ENCODE measurements around the gene ZNHIT2. TPM values are rescaled to one million over a fixed set of nuclear protein-coding genes. Genes with fewer than 3 reads are reported as not detected.
"Not testable (repeated sequence)": the region's sequence is repeated elsewhere in the genome, so short reads cannot be mapped to it uniquely, and the experiment has no call there.

The ZNHIT2 gene
- total RNA-seq, 1 experiment from 2014 or later, result 27.4 TPM

GRCh38 chr11:65120831-65121230 lies 3.3 kb upstream of the ZNHIT2 start:
- no peaks in the 10 kb centered on the region for H3K9me3 ChIP-seq (ENCODE audit: low read depth, low read length, poor library complexity, severe bottlenecking)
- no peaks in the 10 kb centered on the region for H3K27me3 ChIP-seq (replicated peaks; ENCODE audit: insufficient read depth, low read depth, low read length, poor library complexity)
- peak overlapping the region; percentile 89 for H3K4me3 ChIP-seq (ENCODE audit: low read depth, low read length, poor library complexity, severe bottlenecking)
- no peak for TF ChIP-seq EZH2 (IDR thresholded peaks at IDR 0.05; ENCODE audit: borderline replicate concordance, low read depth, low read length, poor library complexity, severe bottlenecking)
- TF ChIP-seq CTCF (conservative IDR thresholded peaks at IDR 0.05; ENCODE audit: low read depth, low read length), result no peak
- no peak for DNase-seq (ENCODE audit: low spot score)
- intact Hi-C loops (cut with micrococcal nuclease; ENCODE audit: unreplicated experiment), result no loop called here
- POLR2A ChIA-PET (ENCODE audit: low non-redundant PET), result no interaction called here
- peaks cover 55% of the 10 kb centered on the region for H3K36me3 ChIP-seq (ENCODE audit: insufficient read depth, low read length, poor library complexity, severe bottlenecking)
- no TSS peak for BruUV-seq (replicated peaks)
- H3K27ac ChIP-seq (ENCODE audit: low read depth, low read length, poor library complexity, severe bottlenecking), result peak overlapping the region; percentile 83
- CTCF ChIA-PET, result no interaction called here
- H3K4me1 ChIP-seq (ENCODE audit: insufficient read depth, low read length, poor library complexity, severe bottlenecking), result peaks cover 19% of the 10 kb centered on the region

GRCh38 chr11:65119670-65119995 lies 2.1 kb upstream of the ZNHIT2 start:
- DNase-seq (ENCODE audit: low spot score), result no peak
- BruUV-seq (replicated peaks), result no TSS peak
- Histone ChIP-seq H3K27me3 (replicated peaks; ENCODE audit: insufficient read depth, low read depth, low read length, poor library complexity) (no peaks in the 10 kb centered on the region), H3K9me3 (ENCODE audit: low read depth, low read length, poor library complexity, severe bottlenecking) (no peaks in the 10 kb centered on the region), H3K4me1 (ENCODE audit: insufficient read depth, low read length, poor library complexity, severe bottlenecking) (peaks cover 20% of the 10 kb centered on the region), H3K4me3 (ENCODE audit: low read depth, low read length, poor library complexity, severe bottlenecking) (no peak overlapping the region), H3K27ac (ENCODE audit: low read depth, low read length, poor library complexity, severe bottlenecking) (no peak overlapping the region), H3K36me3 (ENCODE audit: insufficient read depth, low read length, poor library complexity, severe bottlenecking) (peaks cover 43% of the 10 kb centered on the region)
- intact Hi-C loops (cut with micrococcal nuclease; ENCODE audit: unreplicated experiment), result loop anchor here (5.0 to 10.0 kb wide), 3 partner anchors 92 to 335 kb away; partner anchors contain the start of gene SNX15
- ChIA-PET POLR2A (ENCODE audit: low non-redundant PET) (no interaction called here), CTCF (no interaction called here)
- TF ChIP-seq CTCF (conservative IDR thresholded peaks at IDR 0.05; ENCODE audit: low read depth, low read length) (no peak), EZH2 (IDR thresholded peaks at IDR 0.05; ENCODE audit: borderline replicate concordance, low read depth, low read length, poor library complexity, severe bottlenecking) (no peak)

GRCh38 chr11:65118891-65119669 lies 1.6 kb upstream of the ZNHIT2 start:
- intact Hi-C loops (cut with micrococcal nuclease; ENCODE audit: unreplicated experiment), result loop anchor here (5.0 to 10.0 kb wide), 3 partner anchors 92 to 334 kb away; partner anchors contain the start of gene SNX15
- DNase-seq (ENCODE audit: low spot score); H3K27me3 ChIP-seq (replicated peaks; ENCODE audit: insufficient read depth, low read depth, low read length, poor library complexity); H3K4me3 ChIP-seq (ENCODE audit: low read depth, low read length, poor library complexity, severe bottlenecking); H3K9me3 ChIP-seq (ENCODE audit: low read depth, low read length, poor library complexity, severe bottlenecking); CTCF ChIA-PET; BruUV-seq (replicated peaks); POLR2A ChIA-PET (ENCODE audit: low non-redundant PET); H3K27ac ChIP-seq (ENCODE audit: low read depth, low read length, poor library complexity, severe bottlenecking): not testable (repeated sequence)
- Histone ChIP-seq H3K36me3 (ENCODE audit: insufficient read depth, low read length, poor library complexity, severe bottlenecking) (peaks cover 41% of the 10 kb centered on the region), H3K4me1 (ENCODE audit: insufficient read depth, low read length, poor library complexity, severe bottlenecking) (peaks cover 20% of the 10 kb centered on the region)

All from A673 (cell line).